ENCODE results near the gene PPP3R2.
"Not testable (repeated sequence)": the region's sequence is repeated elsewhere in the genome, so short reads cannot be mapped to it uniquely, and the experiment has no call there.

PPP3R2 gene

DNA sequence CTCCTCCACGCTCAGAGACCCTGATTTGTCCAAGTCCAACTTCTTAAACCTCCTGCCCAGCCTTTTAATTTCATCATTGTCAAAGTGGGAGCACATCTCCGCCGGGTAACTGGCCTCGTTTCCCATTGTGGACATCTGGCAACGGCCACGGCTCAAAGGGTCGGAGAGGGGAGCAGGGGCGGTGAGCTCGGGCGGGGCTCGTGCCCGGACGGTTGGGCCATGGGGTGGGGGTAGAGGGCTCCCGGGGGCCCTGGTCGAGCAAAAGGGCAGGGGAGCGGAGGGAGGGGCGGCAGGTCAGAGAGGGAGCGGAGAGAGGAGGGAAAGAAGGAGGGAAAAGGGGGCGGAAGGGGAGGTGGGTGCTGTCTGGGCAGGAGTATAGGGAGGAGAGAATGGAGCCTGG, at the start of gene PPP3R2:
Gene PPP3R2 (minus strand): TSS at position 174 of the 400 bp plus-strand sequence. CDS start 48 bp downstream, at position 126.
- DNase-seq: no peak

DNA sequence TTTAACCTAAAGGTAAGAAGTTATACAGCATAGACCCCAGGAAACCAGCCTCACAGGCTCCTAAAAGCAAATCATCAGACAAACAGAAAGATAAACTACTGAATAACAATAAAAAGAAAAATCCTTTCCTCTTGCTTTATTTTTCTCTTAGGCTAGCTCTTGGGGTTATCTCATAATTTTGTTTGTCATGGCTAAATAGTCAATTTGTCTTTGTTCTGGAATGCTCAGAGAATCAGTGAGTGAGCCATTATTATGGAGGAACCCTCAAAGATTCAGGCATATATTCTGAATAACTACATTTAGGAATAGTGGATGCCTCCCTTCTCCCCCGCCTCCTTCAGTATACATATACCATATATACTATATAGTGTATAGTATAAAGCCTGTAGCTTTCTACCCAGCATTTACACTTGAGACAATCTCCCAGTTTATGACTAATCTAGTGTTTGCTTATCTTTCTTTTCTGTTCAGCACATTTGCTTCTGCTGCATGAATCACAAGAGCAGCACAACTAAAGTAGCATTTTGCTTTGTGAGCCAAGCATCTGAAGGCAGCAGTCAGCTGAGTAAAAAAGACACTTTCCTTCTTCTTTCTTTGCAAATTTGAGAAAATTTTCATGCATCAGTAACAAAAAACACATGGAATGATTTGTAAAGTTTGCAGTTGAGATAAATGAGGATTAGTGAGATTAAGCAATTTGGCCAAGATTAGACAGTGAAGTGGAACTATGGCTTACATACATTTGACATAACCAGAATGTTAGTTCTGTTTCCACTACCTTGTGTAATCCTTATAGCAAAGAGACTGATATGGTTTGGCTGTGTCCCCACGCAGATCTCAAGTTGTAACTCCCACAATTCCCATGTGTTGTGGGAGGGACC, 45.3 kb upstream of the PPP3R2 start:
- no peak for DNase-seq

GRCh38 chr9:101639311-101639710, 44.5 kb upstream of the PPP3R2 start:
- DNase-seq: no peak

GRCh38 chr9:101636247-101636646, 41.5 kb upstream of the PPP3R2 start:
- DNase-seq: no peak

GRCh38 chr9:101635473-101635872, 40.7 kb upstream of the PPP3R2 start:
- DNase-seq: no peak

DNA sequence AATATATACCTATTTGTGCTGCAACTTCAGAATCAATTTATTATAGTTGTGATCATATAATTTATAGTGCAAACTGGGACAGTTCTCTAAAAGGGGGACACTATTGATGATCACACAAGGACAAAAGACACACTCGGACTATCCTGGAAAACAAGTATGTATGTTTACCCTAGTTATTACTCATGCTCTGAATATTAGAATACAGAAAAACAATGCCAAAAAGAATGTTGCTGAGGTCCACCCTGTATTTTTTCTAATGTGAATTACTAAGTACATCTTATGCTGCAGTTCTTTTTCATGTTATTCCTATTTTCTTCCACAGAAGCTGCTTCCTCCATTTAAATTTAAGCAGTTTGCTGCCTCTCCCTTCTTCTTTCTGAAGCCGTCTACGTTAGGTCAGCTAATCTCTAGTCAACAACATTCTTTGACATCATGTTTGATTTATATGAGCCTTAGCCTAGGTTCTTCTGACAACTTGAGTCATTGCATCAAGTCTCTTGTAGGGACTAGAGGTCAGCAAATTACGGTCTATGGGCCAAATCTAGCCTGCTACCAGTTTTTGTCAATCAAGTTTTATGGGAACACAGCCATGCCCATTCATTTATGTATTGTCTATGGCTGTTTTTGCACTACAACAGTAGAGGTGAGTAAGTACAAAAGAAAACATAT, 40.1 kb upstream of the PPP3R2 start:
- DNase-seq: no peak

- no peak for DNase-seq
Measured at GRCh38 chr9:101632611-101633010, 37.8 kb upstream of the PPP3R2 start.

- no peak for DNase-seq
Measured at GRCh38 chr9:101631892-101632291, 37.1 kb upstream of the PPP3R2 start.

GRCh38 chr9:101629636-101630035, 34.9 kb upstream of the PPP3R2 start:
- no peak for DNase-seq

DNA sequence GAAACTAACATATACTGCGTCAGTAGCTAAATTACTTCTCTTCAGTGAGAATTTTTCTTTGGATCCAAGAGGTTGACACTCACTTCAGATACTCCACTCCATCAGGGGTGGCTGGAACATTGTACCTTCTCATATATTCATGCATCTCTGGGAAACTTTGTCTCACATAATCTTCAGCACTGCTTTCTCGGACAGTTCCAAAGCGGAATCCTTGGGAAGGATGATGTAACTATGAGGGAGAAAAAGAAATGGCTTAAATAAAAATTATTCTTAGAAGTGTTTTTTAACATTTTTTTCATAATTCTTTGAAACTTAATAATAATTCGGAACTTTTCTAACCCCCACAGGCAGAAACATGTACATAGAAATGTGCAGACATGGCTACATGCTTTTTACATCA, 33.4 kb upstream of the PPP3R2 start:
- no peak for DNase-seq

- no peak for DNase-seq
Measured at GRCh38 chr9:101626295-101626694, 31.5 kb upstream of the PPP3R2 start.

GRCh38 chr9:101625876-101626275, 31.1 kb upstream of the PPP3R2 start:
- no peak for DNase-seq

DNA sequence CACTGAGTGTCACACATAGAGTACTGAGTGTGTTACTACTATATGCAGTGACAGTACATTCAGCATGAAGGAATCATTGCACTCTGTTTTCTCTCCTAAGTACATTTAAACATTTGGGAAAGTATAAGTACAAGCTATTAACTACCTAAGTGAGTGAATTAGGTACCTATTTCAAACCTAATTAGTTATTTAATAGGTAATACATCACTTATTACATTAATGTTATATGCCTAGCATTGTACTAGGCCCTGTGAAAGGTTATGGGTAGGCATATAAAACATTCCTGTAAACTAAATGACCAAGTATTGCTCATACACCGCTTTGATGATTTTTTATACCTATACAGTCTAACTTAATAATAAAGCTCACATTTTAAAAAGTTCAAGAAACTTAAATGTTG, 25.7 kb upstream of the PPP3R2 start:
- DNase-seq: no peak

- DNase-seq: no peak
Measured at GRCh38 chr9:101618698-101619097, 23.9 kb upstream of the PPP3R2 start.

DNA sequence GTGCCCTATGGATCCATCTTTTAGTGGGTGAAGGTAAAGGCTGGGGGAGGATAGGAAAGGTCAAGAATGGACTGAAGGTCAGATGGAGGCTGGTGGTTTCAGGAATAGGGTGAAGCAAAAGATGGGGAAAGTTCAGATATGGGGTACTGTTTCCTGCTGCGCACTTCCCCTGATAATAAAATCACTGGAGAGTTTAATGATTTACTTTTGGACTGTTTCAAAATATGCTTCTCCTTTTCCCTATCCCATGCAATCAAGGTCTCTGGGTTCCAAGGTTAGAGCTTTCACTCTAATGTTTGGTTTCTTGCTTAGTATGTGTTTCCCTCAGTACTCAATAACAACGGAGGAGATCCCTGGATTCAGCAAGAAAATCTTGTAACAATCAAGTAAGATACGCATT, 10.8 kb upstream of the PPP3R2 start:
- DNase-seq: no peak

DNA sequence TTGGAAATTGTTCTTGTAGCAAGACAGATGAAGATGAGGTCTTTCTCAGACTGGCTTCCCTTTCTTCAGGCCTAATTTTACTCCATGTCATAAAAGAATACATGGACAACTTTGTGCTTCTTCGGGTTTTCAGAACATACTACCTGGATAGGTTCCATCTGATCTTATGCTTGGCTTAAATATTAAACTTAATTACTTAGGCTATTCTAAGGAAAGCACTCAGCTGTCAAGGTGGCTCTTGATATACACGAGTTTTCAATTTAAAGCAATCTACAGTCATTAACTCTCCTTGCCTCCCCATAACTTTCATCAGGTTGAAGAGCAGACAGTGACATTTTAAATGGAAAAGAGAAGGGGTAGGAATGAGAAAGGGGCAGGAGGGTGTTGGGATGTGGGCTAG, 9.5 kb upstream of the PPP3R2 start:
- DNase-seq: no peak

DNA sequence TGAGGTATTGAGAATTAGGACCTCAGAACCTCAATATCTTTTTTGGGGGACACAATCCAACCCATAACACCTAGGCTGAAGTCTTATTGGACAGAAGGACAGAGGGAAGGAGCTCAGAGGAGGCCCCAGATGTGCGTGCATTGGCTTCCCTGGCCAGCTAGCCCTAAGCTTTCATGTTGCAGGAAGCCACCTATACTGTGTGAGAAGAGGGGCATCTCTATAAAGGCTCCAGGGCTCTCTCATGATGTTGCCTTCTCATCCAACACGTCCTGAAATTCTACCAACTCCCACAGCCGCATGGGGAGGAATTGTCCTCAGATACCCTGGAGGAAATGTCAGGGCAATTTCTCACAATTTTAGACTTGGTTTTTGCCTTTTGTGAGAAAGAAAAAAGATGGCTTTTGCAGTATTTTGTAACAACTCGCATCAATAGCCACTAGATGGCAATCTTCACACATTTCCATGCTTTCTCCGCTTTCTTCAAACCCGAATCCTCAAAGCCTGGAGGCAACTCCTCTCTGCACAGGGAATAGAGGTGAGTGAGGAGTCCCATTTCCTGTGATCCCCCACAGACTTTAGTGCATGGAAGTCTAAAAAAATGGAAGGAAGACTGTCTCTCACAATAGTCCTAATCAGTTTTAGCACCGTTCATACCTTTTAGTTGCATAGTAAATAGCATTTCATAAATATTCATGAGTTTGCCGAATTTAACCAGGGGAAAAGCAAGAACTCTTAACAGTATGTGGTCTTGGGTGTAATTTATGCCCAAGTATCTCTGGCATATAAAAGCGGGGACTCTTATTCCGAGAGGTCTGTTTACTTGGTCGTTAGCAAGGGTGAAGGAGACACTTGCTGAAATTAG, 7.4 kb upstream of the PPP3R2 start:
- no peak for DNase-seq

- DNase-seq: no peak
Measured at GRCh38 chr9:101593345-101593744, 1.4 kb downstream of the PPP3R2 start.

DNA sequence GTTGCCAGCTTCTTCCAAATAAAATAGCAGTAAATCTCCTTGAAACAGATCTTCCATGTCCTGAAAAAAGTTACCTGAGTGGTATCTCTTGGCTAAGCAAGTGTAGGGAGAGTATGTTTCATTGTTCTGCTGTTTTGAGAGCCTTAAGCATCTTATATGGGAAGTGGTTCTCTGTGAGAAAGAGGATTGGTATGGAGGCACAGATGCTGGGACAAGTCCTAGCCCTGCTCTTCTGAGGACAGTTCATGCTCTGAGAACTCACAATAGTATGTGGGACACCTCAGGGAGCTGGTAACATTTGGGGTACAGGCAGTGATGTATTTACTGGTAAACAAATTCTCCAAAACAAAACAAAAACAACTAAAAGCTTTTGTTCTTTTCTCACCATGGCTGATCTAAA, 2.0 kb downstream of the PPP3R2 start:
- no peak for DNase-seq

GRCh38 chr9:101591787-101592446, 2.9 kb downstream of the PPP3R2 start:
- DNase-seq: no peak

DNA sequence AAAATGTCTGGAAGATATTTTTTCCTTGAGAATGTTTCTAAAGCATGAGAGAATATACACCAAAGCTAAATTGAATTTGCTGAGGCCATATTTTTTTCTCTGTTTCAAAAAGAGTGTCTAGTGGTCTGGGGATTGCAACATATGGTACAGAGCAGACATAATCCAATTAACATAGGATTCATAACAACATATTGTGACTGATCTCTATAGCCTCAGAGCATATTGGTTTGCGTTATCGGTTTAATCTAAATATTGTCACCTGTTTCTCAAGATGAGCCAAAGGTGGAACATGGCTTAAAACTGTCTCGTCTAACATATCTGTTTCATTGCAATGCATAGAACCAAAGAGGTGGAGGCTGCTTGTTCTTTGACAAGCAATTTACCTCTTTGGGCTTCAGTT, 3.9 kb downstream of the PPP3R2 start:
- no peak for DNase-seq

- not testable (repeated sequence) for DNase-seq
Measured at GRCh38 chr9:101590074-101590473, 4.7 kb downstream of the PPP3R2 start.

All from stimulated activated CD4-positive, alpha-beta T cell treated with anti-CD3 and anti-CD28 coated beads, Interleukin-12 subunit alpha, Interleukin-12 subunit beta, amount 100 ng/mL, for 4 hours (primary cell).